Calu3 (cell line): ENCODE data around the gene GATA1. TPM values are rescaled to one million over a fixed set of nuclear protein-coding genes. Genes with fewer than 3 reads are reported as not detected.

ENCODE experiments used
- BruUV-seq: library from RNA; stranded (reverse); fragments of 400-500 nt; replicated peaks from 2 replicates; lab custom pipeline; 2021; lab: Mats Ljungman, UMichigan
- CTCF ChIA-PET: fragments of 300-600 bp; sonication (Branson Sonifier 250); formaldehyde crosslinking; loops from one replicate; lab custom pipeline; 2022; ENCODE audit warnings: antibody characterized with exemption; lab: Charles Lee
- DNase-seq: peaks from one replicate; pipeline ENCODE4 v3.0.0; 2022
- H3K27ac Mint-ChIP-seq: one replicate; pipeline ENCODE4 v1.8.0; 2022; ENCODE audit warnings: mixed read lengths; ENCODE audit not compliant: unreplicated experiment
- H3K27me3 Mint-ChIP-seq: one replicate; pipeline ENCODE4 v1.8.0; 2022; ENCODE audit warnings: mixed read lengths; ENCODE audit not compliant: unreplicated experiment
- H3K36me3 Mint-ChIP-seq: one replicate; pipeline ENCODE4 v1.8.0; 2022; ENCODE audit warnings: mild to moderate bottlenecking, moderate library complexity, mixed read lengths; ENCODE audit not compliant: insufficient read depth, unreplicated experiment
- H3K4me1 Mint-ChIP-seq: one replicate; pipeline ENCODE4 v1.8.0; 2022; ENCODE audit warnings: mild to moderate bottlenecking, low read depth, mixed read lengths; ENCODE audit not compliant: unreplicated experiment
- H3K4me3 Mint-ChIP-seq: one replicate; pipeline ENCODE4 v1.8.0; 2022; ENCODE audit warnings: mild to moderate bottlenecking, low read depth, moderate library complexity, mixed read lengths; ENCODE audit not compliant: unreplicated experiment
- H3K9me3 Mint-ChIP-seq: one replicate; pipeline ENCODE4 v1.8.0; 2022; ENCODE audit warnings: low read depth, mixed read lengths; ENCODE audit not compliant: unreplicated experiment
- intact Hi-C: fragments of 100-400 bp; cut with micrococcal nuclease; formaldehyde crosslinking; loops from one replicate; pipeline ENCODE4 v1.10.0; 2022; ENCODE audit not compliant: unreplicated experiment
- total RNA-seq: library from RNA; stranded (reverse); gene quantifications from 2 replicates; pipeline ENCODE4 v1.2.3, GENCODE V29; 2022
- TF ChIP-seq, protein P1 (sequence below): fragments of 200-600 bp; IDR thresholded peaks from one replicate; pipeline ENCODE4 v1.8.0; 2022; ENCODE audit warnings: antibody characterized with exemption; ENCODE audit not compliant: unreplicated experiment

Gene GATA1
- total RNA-seq, 1 experiment from 2014 or later: not detected

GRCh38 chrX:48741834-48742233 is 44.6 kb upstream of the GATA1 start:
- Mint-ChIP-seq H3K27me3 (no peaks in the 10 kb centered on the region), H3K36me3 (peaks cover 11% of the 10 kb centered on the region), H3K27ac (no peak overlapping the region), H3K4me3 (no peak overlapping the region), H3K9me3 (no peaks in the 10 kb centered on the region), H3K4me1 (peaks cover 7% of the 10 kb centered on the region)
- intact Hi-C loops: no loop called here
- CTCF ChIA-PET: no interaction called here
- BruUV-seq: no TSS peak
- TF ChIP-seq, protein P1, sequence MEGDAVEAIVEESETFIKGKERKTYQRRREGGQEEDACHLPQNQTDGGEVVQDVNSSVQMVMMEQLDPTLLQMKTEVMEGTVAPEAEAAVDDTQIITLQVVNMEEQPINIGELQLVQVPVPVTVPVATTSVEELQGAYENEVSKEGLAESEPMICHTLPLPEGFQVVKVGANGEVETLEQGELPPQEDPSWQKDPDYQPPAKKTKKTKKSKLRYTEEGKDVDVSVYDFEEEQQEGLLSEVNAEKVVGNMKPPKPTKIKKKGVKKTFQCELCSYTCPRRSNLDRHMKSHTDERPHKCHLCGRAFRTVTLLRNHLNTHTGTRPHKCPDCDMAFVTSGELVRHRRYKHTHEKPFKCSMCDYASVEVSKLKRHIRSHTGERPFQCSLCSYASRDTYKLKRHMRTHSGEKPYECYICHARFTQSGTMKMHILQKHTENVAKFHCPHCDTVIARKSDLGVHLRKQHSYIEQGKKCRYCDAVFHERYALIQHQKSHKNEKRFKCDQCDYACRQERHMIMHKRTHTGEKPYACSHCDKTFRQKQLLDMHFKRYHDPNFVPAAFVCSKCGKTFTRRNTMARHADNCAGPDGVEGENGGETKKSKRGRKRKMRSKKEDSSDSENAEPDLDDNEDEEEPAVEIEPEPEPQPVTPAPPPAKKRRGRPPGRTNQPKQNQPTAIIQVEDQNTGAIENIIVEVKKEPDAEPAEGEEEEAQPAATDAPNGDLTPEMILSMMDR: no peak
- no peak for DNase-seq

- no peaks in the 10 kb centered on the region for H3K27me3 Mint-ChIP-seq
- H3K4me3 Mint-ChIP-seq: no peak overlapping the region
- intact Hi-C loops: no loop called here
- H3K9me3 Mint-ChIP-seq: no peaks in the 10 kb centered on the region
- no TSS peak for BruUV-seq
- H3K27ac Mint-ChIP-seq: no peak overlapping the region
- TF ChIP-seq, protein P1: no peak
- no peak for DNase-seq
- H3K4me1 Mint-ChIP-seq: no peaks in the 10 kb centered on the region
- H3K36me3 Mint-ChIP-seq: no peaks in the 10 kb centered on the region
- CTCF ChIA-PET: no interaction called here
Observed at GRCh38 chrX:48745222-48745621, 41.2 kb upstream of the GATA1 start.

GRCh38 chrX:48747415-48748016 is 38.9 kb upstream of the GATA1 start:
- TF ChIP-seq, protein P1: no peak
- Mint-ChIP-seq H3K27me3 (no peaks in the 10 kb centered on the region), H3K27ac (no peak overlapping the region), H3K9me3 (no peaks in the 10 kb centered on the region), H3K36me3 (no peaks in the 10 kb centered on the region), H3K4me3 (no peak overlapping the region), H3K4me1 (no peaks in the 10 kb centered on the region)
- no peak for DNase-seq
- intact Hi-C loops: no loop called here
- no TSS peak for BruUV-seq
- CTCF ChIA-PET: no interaction called here

DNA sequence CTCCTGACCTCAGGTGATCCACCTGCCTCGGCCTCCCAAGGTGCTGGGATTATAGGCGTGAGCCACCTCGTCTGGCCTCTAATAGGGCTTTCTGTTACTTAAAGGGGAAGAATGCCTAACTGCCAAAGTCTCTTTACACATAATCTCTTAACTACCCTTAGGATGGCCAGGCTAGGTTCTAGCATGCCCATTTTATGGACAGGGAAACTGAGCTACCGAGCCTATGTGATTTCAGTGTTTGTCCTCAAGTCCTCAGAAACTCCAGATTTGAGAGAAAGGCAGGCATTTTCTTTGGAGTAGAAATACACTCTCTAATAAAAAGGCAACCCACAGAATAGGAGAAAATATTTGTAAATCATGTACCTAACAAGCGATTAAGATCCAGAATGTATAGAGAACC is 37.2 kb upstream of the GATA1 start:
- CTCF ChIA-PET: no interaction called here
- Mint-ChIP-seq H3K27me3 (no peaks in the 10 kb centered on the region), H3K36me3 (no peaks in the 10 kb centered on the region), H3K27ac (no peak overlapping the region), H3K9me3 (no peaks in the 10 kb centered on the region), H3K4me3 (no peak overlapping the region), H3K4me1 (no peaks in the 10 kb centered on the region)
- no TSS peak for BruUV-seq
- intact Hi-C loops: no loop called here
- DNase-seq: no peak
- TF ChIP-seq, protein P1: no peak
